ENCODE results near the gene OR4B1.

OR4B1 gene

DNA sequence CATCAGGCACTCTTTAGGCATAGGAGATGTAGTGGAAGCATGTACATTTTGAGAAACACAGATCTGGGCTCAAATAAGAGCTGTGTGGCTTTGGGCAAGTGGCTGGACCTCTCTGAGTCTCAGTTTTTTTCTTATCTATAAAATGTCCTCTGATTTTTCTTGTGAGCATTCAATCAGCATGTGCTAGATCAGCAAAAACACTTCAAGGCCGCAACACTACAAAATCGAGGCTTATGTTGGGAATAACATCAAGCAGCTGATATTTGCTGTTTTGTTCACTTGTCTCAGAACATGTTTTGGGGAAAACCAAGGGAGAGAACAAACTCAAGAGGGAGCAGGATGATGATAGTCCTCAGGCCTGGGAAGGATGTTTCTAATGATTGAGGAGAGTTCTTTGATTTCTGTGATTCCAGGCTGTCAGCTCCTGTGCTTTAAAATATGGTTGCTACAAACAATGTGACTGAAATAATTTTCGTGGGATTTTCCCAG lies 46.9 kb downstream of the OR4B1 start, which contains the start of gene OR4X1:
TSS of gene OR4X1 (plus strand) at position 439 of the 489 bp plus-strand sequence. CDS start at position 439, 0 bp downstream.
- no peak for FAIRE-seq
